NCI-H146 treated with DMSO at 0.1 percent for 48 hours (cell line): ENCODE results near the gene SLC6A3.
"Not testable (repeated sequence)": the region's sequence is repeated elsewhere in the genome, so short reads cannot be mapped to it uniquely, and the experiment has no call there.

Experiments used
- DNase-seq: peaks from one replicate; lab custom pipeline; 2025; ENCODE audit not compliant: unreplicated experiment; lab: John Stamatoyannopoulos, UW

Gene SLC6A3

GRCh38 chr5:1375871-1376810 lies 69.1 kb downstream of the SLC6A3 start:
- DNase-seq = no peak

GRCh38 chr5:1374679-1375055 lies 70.6 kb downstream of the SLC6A3 start:
- DNase-seq = no peak

GRCh38 chr5:1374030-1374678 lies 71.1 kb downstream of the SLC6A3 start:
- no peak for DNase-seq

- DNase-seq = not testable (repeated sequence)
Measured at GRCh38 chr5:1371972-1372342, 73.3 kb downstream of the SLC6A3 start.

GRCh38 chr5:1371218-1371971 lies 73.8 kb downstream of the SLC6A3 start:
- DNase-seq = no peak

GRCh38 chr5:1370006-1370405 lies 75.2 kb downstream of the SLC6A3 start:
- no peak for DNase-seq

GRCh38 chr5:1368756-1369155 lies 76.5 kb downstream of the SLC6A3 start:
- no peak for DNase-seq

- DNase-seq = no peak
Measured at GRCh38 chr5:1368236-1368635, 77.0 kb downstream of the SLC6A3 start.

- DNase-seq = no peak
Measured at GRCh38 chr5:1367149-1367548, 78.1 kb downstream of the SLC6A3 start.

GRCh38 chr5:1366514-1366913 lies 78.7 kb downstream of the SLC6A3 start:
- DNase-seq = no peak

GRCh38 chr5:1364211-1364610 lies 81.0 kb downstream of the SLC6A3 start:
- DNase-seq = no peak

- no peak for DNase-seq
Measured at GRCh38 chr5:1363581-1363980, 81.7 kb downstream of the SLC6A3 start.

- no peak for DNase-seq
Measured at GRCh38 chr5:1363160-1363559, 82.1 kb downstream of the SLC6A3 start.

GRCh38 chr5:1362242-1363015 lies 82.8 kb downstream of the SLC6A3 start:
- no peak for DNase-seq

GRCh38 chr5:1360861-1361260 lies 84.4 kb downstream of the SLC6A3 start:
- DNase-seq = no peak

GRCh38 chr5:1360367-1360766 lies 84.9 kb downstream of the SLC6A3 start:
- not testable (repeated sequence) for DNase-seq

GRCh38 chr5:1359713-1360112 lies 85.5 kb downstream of the SLC6A3 start:
- no peak for DNase-seq

GRCh38 chr5:1359031-1359645 lies 86.1 kb downstream of the SLC6A3 start:
- no peak for DNase-seq

- no peak for DNase-seq
Measured at GRCh38 chr5:1358726-1359025, 86.6 kb downstream of the SLC6A3 start.

GRCh38 chr5:1357946-1358725 lies 87.1 kb downstream of the SLC6A3 start:
- no peak for DNase-seq
